Smooth muscle cell (in vitro differentiated cells): Measurements from ENCODE around the gene YTHDC2. TPM values are rescaled to one million over a fixed set of nuclear protein-coding genes. Genes with fewer than 3 reads are reported as not detected.

Experiments
- DNase-seq: peaks from one replicate; lab custom pipeline; 2025; ENCODE audit not compliant: unreplicated experiment; lab: John Stamatoyannopoulos, UW
- H2AFZ ChIP-seq: fragments of 200-600 bp; sonication (generic); 2 replicates; pipeline ENCODE4 v1.6.0; 2016; ENCODE audit warnings: antibody characterized with exemption, low read depth, mild to moderate bottlenecking
- H3F3A ChIP-seq: fragments of 200-600 bp; sonication (generic); 2 replicates; pipeline ENCODE4 v1.6.0; 2017; ENCODE audit warnings: antibody characterized with exemption, low read depth
- H3K27ac ChIP-seq: fragments of 200-600 bp; sonication (generic); 2 replicates; pipeline ENCODE4 v1.5.1; 2016; ENCODE audit warnings: low read depth, mild to moderate bottlenecking
- H3K27me3 ChIP-seq: fragments of 200-600 bp; sonication (generic); 2 replicates; pipeline ENCODE4 v1.6.1; 2016; ENCODE audit warnings: low read depth, mild to moderate bottlenecking
- H3K36me3 ChIP-seq: fragments of 200-600 bp; sonication (generic); 2 replicates; pipeline ENCODE4 v1.5.1; 2016; ENCODE audit warnings: low read depth
- H3K4me1 ChIP-seq: fragments of 200-600 bp; sonication (generic); 2 replicates; pipeline ENCODE4 v1.5.1; 2016; ENCODE audit warnings: low read depth
- H3K4me2 ChIP-seq: fragments of 200-600 bp; sonication (generic); 2 replicates; pipeline ENCODE4 v1.6.0; 2016; ENCODE audit warnings: mild to moderate bottlenecking
- H3K4me3 ChIP-seq: fragments of 200-600 bp; sonication (generic); 2 replicates; pipeline ENCODE4 v1.5.1; 2016; ENCODE audit warnings: mild to moderate bottlenecking
- H3K79me2 ChIP-seq: fragments of 200-600 bp; sonication (generic); 2 replicates; pipeline ENCODE4 v1.6.0; 2016; ENCODE audit warnings: low read depth, mild to moderate bottlenecking
- H3K9ac ChIP-seq: fragments of 200-600 bp; sonication (generic); 2 replicates; pipeline ENCODE4 v1.6.0; 2016; ENCODE audit warnings: low read depth
- H3K9me3 ChIP-seq: fragments of 200-600 bp; sonication (generic); replicated peaks from 2 replicates; pipeline ENCODE4 v1.5.1; 2016; ENCODE audit warnings: low read depth
- H4K20me1 ChIP-seq: fragments of 200-600 bp; sonication (generic); 2 replicates; pipeline ENCODE4 v1.6.0; 2016; ENCODE audit warnings: low read depth
- CTCF ChIP-seq: fragments of 200-600 bp; sonication (generic); IDR thresholded peaks from 2 replicates; pipeline ENCODE4 v1.5.1; 2017; ENCODE audit warnings: borderline replicate concordance, mild to moderate bottlenecking, antibody characterized with exemption; ENCODE audit not compliant: insufficient read depth, poor library complexity, severe bottlenecking
- WGBS: methylation state at CpG from one replicate; pipeline ENCODE4 v1.1.7; 2016; ENCODE audit warnings: low lambda C conversion rate; 5-methylcytosine and 5-hydroxymethylcytosine counted together
- polyA plus RNA-seq: library from polyadenylated mRNA; unstranded; fragments of >200 nt; fragmentation: Nextera tagmentation; extraction: Ambion mirVana; gene quantifications from 2 replicates; pipeline ENCODE4 v1.2.1, GENCODE V29; 2016
- small RNA-seq: library from RNA; depleted of rRNA; stranded (forward); fragments of <200 nt; gene quantifications from one replicate; pipeline ENCODE3, GENCODE V24; 2014
- total RNA-seq: library from RNA; depleted of rRNA; stranded (reverse); fragments of >200 nt; gene quantifications from 2 replicates; pipeline ENCODE4 v1.2.3, GENCODE V29; 2014

YTHDC2 gene
- total and polyA plus RNA-seq, 2 experiments from 2014 or later: 5.4 to 12.7 TPM

- no peaks in the 10 kb centered on the region for H3K9me3 ChIP-seq
- H4K20me1 ChIP-seq: no peaks in the 10 kb centered on the region
- no peak for DNase-seq
- H3K9ac ChIP-seq: no peak overlapping the region
- no peaks in the 10 kb centered on the region for H3K79me2 ChIP-seq
- no peak overlapping the region for H3K4me3 ChIP-seq
- H3K36me3 ChIP-seq: no peaks in the 10 kb centered on the region
- no peaks in the 10 kb centered on the region for H3K27me3 ChIP-seq
- H3K4me1 ChIP-seq: no peaks in the 10 kb centered on the region
- H3K27ac ChIP-seq: no peak overlapping the region
- no peak overlapping the region for H3K4me2 ChIP-seq
- no peak for TF ChIP-seq CTCF
- no peak overlapping the region for H2AFZ ChIP-seq
- H3F3A ChIP-seq: no peaks in the 10 kb centered on the region
Observed at GRCh38 chr5:113632996-113633395, 119.5 kb downstream of the YTHDC2 start.

- Histone ChIP-seq H3F3A (no peaks in the 10 kb centered on the region), H3K4me3 (no peak overlapping the region), H3K9me3 (no peaks in the 10 kb centered on the region), H3K4me2 (no peak overlapping the region), H4K20me1 (no peaks in the 10 kb centered on the region), H3K9ac (no peak overlapping the region), H3K27me3 (no peaks in the 10 kb centered on the region), H3K27ac (no peak overlapping the region), H3K4me1 (no peaks in the 10 kb centered on the region), H3K79me2 (no peaks in the 10 kb centered on the region), H3K36me3 (no peaks in the 10 kb centered on the region), H2AFZ (no peak overlapping the region)
- WGBS: 84% methylated on average over 3 of the region's 3 CpGs
- DNase-seq: no peak
- TF ChIP-seq CTCF: no peak
Observed at GRCh38 chr5:113634957-113635356, 121.5 kb downstream of the YTHDC2 start.

- no peak for TF ChIP-seq CTCF
- H2AFZ ChIP-seq: no peak overlapping the region
- no peaks in the 10 kb centered on the region for H3K27me3 ChIP-seq
- H3F3A ChIP-seq: no peaks in the 10 kb centered on the region
- H3K36me3 ChIP-seq: no peaks in the 10 kb centered on the region
- H3K27ac ChIP-seq: no peak overlapping the region
- no peaks in the 10 kb centered on the region for H3K9me3 ChIP-seq
- no peaks in the 10 kb centered on the region for H3K4me1 ChIP-seq
- H4K20me1 ChIP-seq: no peaks in the 10 kb centered on the region
- no peak overlapping the region for H3K9ac ChIP-seq
- no peaks in the 10 kb centered on the region for H3K79me2 ChIP-seq
- no peak overlapping the region for H3K4me2 ChIP-seq
- H3K4me3 ChIP-seq: no peak overlapping the region
- DNase-seq: no peak
Observed at GRCh38 chr5:113641715-113642114, 128.2 kb downstream of the YTHDC2 start.

Small RNAs within 50 kb of the gene (small RNA-seq; reads per million reads assigned to genes)
- gene RNU4ATAC13P: not detected

Other genes with a start within 250 kb of the YTHDC2 start
- 0.13 and 0.22 TPM in 2 replicates for gene TSSK1B, start 78.7 kb upstream of the YTHDC2 start, total RNA-seq
- not detected in 2 replicates for gene TSSK1B, start 78.7 kb upstream of the YTHDC2 start, polyA plus RNA-seq
- 17.7 and 19.2 TPM in 2 replicates for gene MCC, start 25.2 kb upstream of the YTHDC2 start, total RNA-seq
- 5.8 and 8.4 TPM in 2 replicates for gene MCC, start 25.2 kb upstream of the YTHDC2 start, polyA plus RNA-seq